Measurements from ENCODE around the gene NKG7.

Gene NKG7

DNA sequence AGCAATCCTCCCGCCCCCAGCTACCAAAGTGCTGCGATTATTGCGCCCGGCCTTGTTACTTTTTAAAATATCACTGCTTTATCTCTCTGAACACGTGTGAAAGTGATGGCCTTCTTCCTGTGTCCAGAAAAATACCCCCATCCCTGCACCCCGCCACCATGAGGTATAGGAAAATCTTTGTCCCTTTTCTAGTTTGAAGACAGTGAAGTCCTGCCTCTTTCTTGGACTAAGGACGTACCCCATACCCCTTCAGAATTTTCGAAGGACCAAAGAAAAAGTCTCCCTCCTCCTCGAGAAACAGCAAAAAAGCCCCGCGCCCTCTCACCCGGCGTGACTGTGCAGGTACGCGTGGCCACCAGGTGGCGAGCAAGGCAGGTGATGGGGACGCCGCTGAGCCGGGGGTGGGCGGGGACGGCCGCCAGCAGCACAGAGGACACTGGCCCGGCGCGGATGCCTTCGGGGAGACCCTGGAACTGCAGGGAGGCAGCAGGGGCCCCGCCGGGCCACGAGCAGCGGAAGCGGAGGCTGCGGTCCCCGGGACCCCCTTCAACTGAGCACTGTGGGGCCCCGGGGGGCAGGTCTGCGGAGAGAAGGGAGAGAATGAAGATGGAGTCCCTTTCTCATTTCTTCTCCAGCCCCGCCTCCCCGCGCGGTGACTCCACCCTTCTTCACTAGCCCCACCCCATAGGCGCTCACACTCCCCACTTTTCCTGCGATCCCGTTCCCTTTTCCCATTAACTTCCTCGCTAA, 33.7 kb downstream of the NKG7 start:
- peak; percentile 80 to 85 for DNase-seq (ENCODE audit: low read depth in 2 of 2)

DNA sequence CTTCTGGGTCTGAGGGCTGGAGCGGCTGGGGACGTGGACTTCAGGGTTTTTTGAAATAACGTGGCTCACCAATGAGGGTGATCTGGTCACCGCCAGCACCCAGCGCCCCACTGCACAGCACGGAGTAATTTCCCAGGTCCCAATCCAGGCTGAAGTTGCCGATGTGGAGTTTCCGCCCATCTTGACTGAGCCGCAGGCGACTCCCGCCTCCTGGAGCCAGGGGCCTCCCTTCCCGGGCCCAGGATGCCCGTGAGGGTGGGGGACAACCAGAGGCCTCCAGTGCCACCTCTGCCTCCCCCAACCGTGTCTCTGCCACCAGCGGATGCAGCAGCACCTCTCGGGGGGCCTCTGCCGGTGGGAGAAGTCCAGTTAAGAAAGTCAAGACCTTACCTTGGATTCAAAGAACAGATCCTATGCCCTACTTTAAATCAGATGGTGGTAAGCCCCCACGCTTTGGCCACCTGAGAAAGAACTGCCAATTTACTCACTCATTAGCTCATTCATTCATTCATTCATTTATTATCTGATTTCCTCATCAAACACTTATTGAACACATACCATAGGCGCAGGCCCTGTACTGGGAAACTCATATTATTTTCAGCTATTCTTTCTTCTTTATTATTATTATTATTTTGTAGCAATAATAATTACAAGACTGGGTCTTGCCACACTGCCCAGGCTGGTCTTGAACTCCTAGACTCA, 34.4 kb downstream of the NKG7 start:
- no peak for DNase-seq (ENCODE audit: low read depth in 2 of 2)

DNA sequence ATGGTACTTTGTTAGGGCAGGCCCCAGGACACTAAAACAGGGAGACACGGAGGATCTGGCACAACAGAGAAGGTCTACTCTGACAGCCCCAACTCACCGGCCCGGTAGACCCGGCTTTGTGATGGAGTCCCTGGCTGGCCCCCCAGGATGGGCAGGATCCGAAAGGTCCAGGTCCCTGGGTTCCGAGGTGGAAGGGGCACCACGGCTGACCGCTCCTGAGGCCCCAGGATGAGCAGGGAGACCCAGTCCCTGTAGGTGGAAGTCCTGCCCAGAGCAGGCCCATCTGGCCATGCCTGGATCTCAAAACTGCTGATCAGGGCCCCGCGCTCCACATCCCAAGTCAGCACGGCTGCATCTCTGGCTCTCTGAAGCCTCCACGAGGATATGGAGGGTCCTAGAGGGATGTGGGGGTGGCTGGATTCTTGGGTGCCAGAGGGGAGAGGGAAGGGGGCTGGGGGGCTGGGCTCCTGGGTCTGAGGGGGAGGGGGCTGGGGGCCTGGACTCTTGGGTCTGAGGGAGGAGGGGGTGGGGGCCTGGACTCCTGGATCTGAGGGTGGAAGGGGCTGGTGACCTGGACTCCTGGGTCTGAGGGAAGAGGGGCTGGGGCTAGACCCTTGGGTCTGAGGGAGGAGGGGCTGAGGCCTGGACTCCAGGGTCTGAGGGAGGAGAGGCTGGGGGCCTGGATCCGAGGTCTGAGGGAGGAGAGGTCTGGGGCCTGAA, 35.2 kb downstream of the NKG7 start:
- DNase-seq (ENCODE audit: low read depth in 2 of 2) = no peak

DNA sequence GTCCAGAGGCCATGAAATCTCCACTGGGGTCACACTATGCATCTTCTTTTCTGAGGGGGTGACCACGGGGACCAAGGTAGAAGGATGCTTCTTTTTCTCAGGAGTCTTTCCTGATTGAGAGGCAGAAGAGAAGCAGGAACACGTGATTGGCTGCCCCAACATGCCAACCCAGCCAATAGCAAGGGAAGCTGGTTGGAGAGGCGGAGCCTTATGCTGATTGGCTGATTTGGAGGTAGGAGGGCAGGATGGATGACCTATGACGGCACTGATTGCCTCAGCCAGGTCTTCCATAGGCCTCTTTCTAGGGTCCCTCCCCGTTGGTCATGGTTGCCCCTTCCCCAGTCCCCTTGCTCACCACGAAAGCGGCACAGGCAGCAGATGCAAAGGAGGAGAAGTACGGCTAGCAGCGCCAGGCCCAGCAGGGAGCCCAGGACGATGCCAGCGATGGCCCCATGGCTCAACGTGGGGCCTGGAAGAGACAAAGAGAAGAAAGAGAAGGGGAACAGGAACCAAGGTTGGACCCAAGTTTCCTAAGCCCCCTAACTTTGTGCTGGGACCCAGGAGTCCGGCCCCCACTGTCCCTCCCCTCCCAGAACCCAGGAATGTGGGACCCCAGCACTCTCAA, 38.5 kb downstream of the NKG7 start:
- no peak for DNase-seq (ENCODE audit: low read depth in 2 of 2)

DNA sequence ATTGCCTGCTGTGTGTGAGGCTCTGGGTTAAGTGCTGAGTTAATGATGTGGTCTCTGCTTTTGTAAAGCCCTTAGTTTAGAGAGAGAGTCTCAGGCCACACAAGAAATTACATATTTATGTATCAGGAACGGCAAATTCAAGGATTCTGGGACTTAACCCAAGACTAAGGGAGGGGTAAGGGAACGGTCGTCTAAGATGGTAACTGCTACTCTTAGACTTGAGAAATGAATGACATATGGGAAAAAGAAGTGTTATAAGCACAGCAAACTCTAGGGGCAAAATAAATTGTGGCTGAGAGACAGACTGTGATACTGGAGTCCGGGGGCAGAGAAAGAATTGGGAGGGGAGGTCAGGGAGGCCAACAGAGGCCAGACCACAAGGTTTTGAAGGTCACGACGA, 40.7 kb downstream of the NKG7 start:
- DNase-seq (ENCODE audit: low read depth in 2 of 2) = no peak

DNA sequence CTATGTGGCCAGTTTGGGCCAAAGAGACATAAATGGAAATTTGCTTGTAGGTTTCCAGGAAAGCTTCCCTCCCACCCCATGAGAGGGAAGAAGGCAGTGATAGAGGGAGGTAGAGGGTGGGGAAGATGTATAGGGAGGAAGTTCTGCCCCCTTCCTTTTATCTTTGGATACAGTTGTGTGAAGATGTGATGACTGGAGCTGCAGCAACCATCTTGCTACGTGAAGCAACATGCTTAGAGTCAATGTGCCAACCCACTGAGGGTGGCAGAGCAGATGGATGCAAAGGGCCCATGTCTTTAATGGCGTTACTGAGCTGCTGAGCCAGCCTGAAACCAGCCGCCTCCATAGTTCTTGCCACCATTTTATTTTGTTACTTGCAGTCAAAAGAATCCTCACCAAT, 41.3 kb downstream of the NKG7 start:
- DNase-seq (ENCODE audit: low read depth in 2 of 2) = no peak

DNA sequence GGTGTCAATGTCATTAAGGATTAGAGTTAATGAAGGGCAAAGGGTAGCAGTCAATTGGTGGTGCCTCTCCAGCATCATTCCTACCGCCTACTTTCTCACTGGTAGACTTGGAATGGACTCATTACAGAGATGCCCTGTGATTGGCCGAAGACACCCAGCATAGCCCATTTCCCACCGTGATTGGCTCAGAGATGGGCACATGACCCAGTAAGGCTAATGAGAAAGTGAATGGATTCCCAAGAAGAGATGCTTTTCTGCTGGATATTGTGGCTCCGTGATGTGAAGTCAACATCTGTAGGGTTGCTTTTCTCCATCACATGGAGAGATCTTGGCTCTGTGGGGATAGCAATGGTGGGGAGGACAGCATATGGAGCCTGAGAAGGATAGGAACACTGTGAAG, 42.1 kb downstream of the NKG7 start:
- no peak for DNase-seq (ENCODE audit: low read depth in 2 of 2)

DNA sequence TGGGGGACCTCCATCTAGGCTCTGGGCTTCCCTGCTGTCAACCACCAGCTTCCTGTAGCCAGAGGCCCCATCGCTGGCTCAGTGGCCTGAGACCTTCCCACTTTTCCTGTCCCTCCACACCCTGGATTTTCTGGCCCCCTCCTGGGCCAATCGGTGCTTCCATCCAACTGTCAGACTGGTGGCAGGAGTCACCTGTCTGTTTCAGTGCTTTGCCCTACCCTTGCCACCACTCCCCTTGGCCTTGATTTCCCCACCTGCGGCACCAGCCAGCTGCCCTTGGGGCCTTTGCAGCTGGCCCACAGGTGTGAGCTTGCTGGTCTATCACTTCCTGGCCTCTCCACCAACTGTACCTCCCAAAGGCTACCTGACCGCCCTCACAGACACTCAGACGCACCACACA, 43.0 kb downstream of the NKG7 start:
- DNase-seq (ENCODE audit: low read depth in 2 of 2) = no peak

DNA sequence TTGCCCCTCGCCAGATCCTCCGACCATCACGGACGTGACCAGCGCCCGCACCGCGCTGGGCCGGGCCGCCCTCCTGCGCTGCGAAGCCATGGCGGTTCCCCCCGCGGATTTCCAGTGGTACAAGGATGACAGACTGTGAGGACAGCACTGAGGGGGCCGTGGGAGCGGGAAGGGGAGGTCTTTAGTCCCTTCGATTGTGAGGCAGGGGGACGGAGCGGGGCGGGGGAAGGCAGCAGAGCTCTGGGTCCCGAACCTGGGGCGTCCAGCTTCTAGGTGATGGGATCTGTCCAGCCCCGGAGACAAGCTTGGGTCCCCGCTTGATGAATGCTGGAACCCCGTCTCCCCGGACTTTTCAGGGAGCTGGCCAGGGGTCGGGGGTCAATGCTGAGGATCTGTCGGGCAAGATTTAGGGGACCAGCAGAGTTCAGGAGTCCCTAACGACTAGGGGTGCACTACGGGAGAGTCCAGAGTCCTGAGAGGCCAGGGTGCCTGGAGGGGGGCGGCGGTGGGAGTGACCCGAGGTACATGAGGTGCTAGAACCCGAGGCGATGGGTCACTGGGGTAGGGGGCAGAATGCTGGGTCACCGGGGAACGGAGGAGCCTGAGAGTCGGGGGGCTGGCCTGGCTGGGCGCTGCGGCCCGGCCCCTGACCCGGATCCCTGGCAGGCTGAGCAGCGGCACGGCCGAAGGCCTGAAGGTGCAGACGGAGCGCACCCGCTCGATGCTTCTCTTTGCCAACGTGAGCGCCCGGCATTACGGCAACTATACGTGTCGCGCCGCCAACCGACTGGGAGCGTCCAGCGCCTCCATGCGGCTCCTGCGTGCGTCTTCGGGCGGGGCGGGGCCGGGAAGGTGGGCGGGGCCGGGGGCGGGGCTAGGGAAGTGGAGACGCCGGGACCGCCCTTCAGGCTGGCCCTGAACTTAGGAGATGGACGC, 45.1 kb downstream of the NKG7 start:
- peak in 1 of 2 donors; percentile 45 for DNase-seq (ENCODE audit: low read depth in 2 of 2)

DNA sequence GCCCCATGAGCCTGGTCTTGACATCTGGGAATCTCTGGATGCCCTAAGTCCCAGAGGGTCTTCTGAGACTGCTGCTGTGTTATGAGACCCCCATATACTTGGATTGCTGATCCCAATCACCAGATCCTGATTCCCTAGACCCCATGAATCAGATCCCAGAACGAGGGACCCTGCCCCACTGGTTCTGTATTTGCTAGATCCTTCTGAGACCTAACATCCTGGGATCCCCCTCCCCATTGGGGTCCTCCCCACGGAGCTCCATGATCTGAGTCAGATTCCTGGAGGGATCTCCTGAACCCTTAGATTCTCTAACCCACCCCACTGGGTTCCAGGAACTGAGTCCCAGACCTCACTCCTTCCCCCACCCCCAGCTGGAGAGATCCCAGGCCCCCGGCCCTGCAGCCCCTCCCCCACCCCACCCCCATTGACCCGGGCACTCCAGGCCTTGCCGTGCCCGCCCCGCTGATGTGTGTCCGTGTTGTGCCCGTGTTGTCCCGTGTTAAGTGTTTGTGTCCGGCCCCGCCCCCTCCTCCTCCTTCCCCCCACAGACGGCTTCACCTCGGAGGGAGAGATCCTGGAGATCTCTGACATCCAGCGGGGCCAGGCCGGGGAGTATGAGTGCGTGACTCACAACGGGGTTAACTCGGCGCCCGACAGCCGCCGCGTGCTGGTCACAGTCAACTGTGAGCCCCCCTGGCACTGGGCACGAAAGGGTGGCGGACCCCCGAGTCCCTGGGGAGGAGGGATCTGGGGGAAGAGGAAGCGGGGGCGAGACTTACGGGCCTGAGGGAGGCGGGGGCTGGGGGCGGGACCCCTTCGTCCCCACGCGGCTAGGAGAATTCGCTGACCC, 46.0 kb downstream of the NKG7 start:
- no peak for DNase-seq (ENCODE audit: low read depth in 2 of 2)

DNA sequence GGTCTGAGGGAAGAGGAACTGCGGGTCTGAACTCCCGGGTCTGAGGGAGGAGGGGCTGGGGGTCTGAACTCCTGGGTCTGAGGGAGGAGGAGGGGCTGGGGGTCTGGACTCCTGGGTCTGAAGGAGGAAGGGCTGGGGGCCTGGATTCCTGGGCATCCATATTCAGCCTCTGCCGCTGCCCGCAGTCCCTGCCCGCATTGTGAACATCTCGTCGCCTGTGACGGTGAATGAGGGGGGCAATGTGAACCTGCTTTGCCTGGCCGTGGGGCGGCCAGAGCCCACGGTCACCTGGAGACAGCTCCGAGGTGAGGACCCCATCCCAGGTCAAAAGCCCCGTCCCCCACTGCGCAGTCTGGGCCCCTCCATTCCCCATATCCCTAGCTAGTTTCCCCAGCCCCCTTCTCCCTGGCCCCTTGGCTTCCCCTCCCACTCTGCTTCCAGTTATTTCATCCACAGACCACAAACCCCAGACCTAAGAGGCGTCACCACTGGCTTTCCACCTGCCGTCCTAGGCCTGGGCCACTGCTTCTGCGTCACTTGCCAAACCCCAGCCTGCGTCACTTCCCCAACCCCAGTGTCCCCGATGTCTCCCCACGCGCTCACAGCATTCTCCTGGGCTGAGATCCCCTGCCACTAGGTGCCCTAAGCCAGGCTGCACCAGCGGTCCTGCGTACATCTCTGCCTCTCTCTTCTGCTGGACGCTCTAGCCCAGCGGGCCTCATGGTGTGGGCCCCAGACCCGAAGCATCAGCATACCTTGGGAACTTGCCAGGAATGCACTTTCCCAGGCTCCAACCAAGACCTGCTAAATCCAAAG, 47.1 kb downstream of the NKG7 start:
- DNase-seq (ENCODE audit: low read depth in 2 of 2) = no peak

DNA sequence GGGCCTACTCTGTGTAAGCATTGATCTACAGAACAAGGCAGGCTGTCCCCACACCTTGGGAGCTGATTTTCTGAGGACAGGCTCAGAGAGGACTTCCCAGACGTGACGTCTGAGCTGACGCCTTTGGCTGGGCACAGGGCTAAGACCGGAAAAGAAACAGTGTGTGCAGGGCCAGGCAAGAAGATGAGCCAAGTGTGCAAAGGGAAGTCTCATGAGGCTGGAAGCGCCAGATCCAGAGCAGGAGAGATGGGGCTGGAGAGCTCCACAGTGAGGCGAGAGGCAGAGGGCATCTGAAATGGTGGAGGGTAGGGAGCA, 48.3 kb downstream of the NKG7 start:
- no peak for DNase-seq (ENCODE audit: low read depth in 2 of 2)

DNA sequence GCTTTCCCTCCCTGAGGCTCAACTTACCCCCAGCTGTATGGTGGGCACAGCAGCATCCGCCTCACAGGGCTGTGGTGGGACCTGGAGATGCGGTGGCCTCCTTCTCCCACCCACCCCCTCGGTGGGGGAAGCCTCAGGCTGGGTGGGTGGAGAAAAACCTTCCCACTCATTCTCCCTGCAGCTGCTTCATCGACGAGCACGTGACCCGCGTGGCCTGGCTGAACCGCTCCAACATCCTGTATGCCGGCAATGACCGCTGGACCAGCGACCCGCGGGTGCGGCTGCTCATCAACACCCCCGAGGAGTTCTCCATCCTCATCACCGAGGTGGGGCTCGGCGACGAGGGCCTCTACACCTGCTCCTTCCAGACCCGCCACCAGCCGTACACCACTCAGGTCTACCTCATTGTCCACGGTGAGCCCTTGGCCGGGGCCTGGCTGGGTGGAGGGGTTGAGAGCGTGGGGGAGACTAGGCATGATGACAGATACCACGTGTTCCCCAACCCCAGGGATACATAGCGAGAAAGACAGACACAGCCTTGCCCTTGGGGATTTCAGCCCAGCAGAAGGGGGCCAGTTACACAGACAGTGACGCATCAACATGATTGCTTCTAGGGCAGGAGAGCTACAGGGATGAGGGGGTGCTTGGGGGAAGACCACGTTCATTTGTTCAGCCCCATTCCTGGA, 48.8 kb downstream of the NKG7 start:
- DNase-seq (ENCODE audit: low read depth in 2 of 2) = no peak

DNA sequence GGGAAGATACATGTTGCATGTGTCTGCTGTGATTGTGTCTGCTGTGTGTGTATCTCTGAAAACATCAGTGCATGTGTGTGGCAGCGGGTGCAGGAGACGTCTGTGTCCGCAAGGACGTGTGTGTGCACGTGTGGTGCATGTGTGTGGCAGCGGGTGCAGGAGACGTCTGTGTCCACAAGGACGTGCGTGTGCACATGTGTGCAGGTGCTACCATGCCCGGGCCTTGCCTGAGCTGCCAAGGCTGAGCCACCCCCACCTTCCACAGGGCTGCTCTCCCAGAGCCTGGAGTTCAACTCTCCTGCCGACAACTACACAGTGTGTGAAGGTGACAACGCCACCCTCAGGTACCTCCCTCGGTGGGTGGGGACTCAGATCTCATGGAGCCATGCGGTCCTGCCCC, 50.7 kb downstream of the NKG7 start:
- no peak for DNase-seq (ENCODE audit: low read depth in 2 of 2)
